Measurements from ENCODE around the gene KDM4B. TPM values are rescaled to one million over a fixed set of nuclear protein-coding genes. Genes with fewer than 3 reads are reported as not detected.

Gene KDM4B
- total and polyA plus RNA-seq, 2 donors (not counting 1 experiment from before 2014, with no cell fraction given), result 75.5 to 205 TPM

GRCh38 chr19:5048727-5049553, 80.0 kb downstream of the KDM4B start:
- POLR2A ChIA-PET, result interaction anchor here (0.6 to 1.0 kb wide), 4 partner anchors 67 to 105 kb away, joined by 3 to 8 read pairs (median 4); no protein-coding TSS in a partner anchor
- peak overlapping the region; percentile 38 for H3K4me2 ChIP-seq (replicated peaks; ENCODE audit: low read depth, low read length, poor library complexity, severe bottlenecking)

More at GRCh38 chr19:5048727-5049553, 80.0 kb downstream of the KDM4B start:
- Histone ChIP-seq H3K36me3 (replicated peaks in 1 of 2; ENCODE audit: control extremely low read depth in 1 of 2, control insufficient read depth in 1 of 2, extremely low read depth in 1 of 2, insufficient read depth in 2 of 2, low read length in 1 of 2) (peaks cover 0 to 23% of the 10 kb centered on the region in 2 experiments), H3K9ac (ENCODE audit: low read length) (no peak overlapping the region), H3K4me1 (ENCODE audit: control insufficient read depth in 2 of 2, insufficient read depth in 2 of 2, low read length in 2 of 2) (peaks cover 27 to 52% of the 10 kb centered on the region in 2 donors), H3K27me3 (replicated peaks in 1 of 4; ENCODE audit: control extremely low read depth in 1 of 4, control insufficient read depth in 3 of 4, insufficient read depth in 4 of 4, low read length in 3 of 4) (no peaks in the 10 kb centered on the region), H3K79me2 (ENCODE audit: control insufficient read depth, insufficient read depth, low read length) (peaks cover 56% of the 10 kb centered on the region), H2AFZ (ENCODE audit: insufficient read depth, low read depth, low read length, poor library complexity, severe bottlenecking) (no peak overlapping the region), H4K20me1 (ENCODE audit: control insufficient read depth, insufficient read depth, low read length, poor library complexity, severe bottlenecking) (peaks cover 59% of the 10 kb centered on the region), H3K4me3 (ENCODE audit: control extremely low read depth in 1 of 5, extremely low read depth in 1 of 5, insufficient read depth in 1 of 5, low read depth in 2 of 5, low read length in 4 of 5) (no peak overlapping the region), H3K27ac (ENCODE audit: low read length in 2 of 2) (no peak overlapping the region), H3K9me3 (ENCODE audit: control extremely low read depth in 1 of 3, control insufficient read depth in 2 of 3, insufficient read depth in 1 of 3, low read length in 2 of 3) (no peaks in the 10 kb centered on the region)
- no peaks in the 10 kb centered on the region for H3K27me3 Mint-ChIP-seq
- no peak overlapping the region for H3K27ac Mint-ChIP-seq
- ATAC-seq (ENCODE audit: low read depth) (no peak), DNase-seq (no peak)
- peaks cover 29% of the 10 kb centered on the region for H3K4me1 Mint-ChIP-seq
- TF ChIP-seq EZH2 (IDR thresholded peaks at IDR 0.05; ENCODE audit: borderline replicate concordance, insufficient read depth, low read depth, low read length, poor library complexity, severe bottlenecking) (no peak), CTCF (IDR thresholded peaks at IDR 0.05) (no peak)
- no peak overlapping the region for H3K4me3 Mint-ChIP-seq
- 95% methylated on average over 35 of the region's 36 CpGs for WGBS (ENCODE audit: insufficient coverage)
- intact Hi-C loops (cut with micrococcal nuclease), result loop anchor here (1.0 to 10.0 kb wide), 3 partner anchors 105 to 432 kb away; no protein-coding TSS in a partner anchor
- CTCF ChIA-PET, result interaction anchor here (0.6 to 11.7 kb wide), 17 partner anchors 10 to 532 kb away, joined by 3 to 102 read pairs (median 4); partner anchors contain the start of gene PLIN3
- no peaks in the 10 kb centered on the region for H3K9me3 Mint-ChIP-seq (ENCODE audit: insufficient read depth)

Data from B cell (primary cell).